Adrenal gland (tissue), 12 donors: ENCODE measurements around the gene PCNT. TPM values are rescaled to one million over a fixed set of nuclear protein-coding genes. Genes with fewer than 3 reads are reported as not detected.
A peak's percentile ranks its signal among the peaks of the same experiment; 100 is the strongest.

Experiments used
- DNase-seq, 7 donors: peaks; one replicate each; pipeline ENCODE4 v3.0.0-alpha.2; 2019 to 2020
- H3K27ac ChIP-seq, 5 donors: fragments of 200-600 bp; sonication (generic) in 4 of 5; 1 replicate in 3 of 5; 2 replicates in 2 of 5; pipeline versions ENCODE4 v1.5.1 to v1.8.0; 2016 to 2020; ENCODE audit warnings: mild to moderate bottlenecking in 1 of 5
- H3K27me3 ChIP-seq: fragments of 200-600 bp; 2 replicates; pipeline ENCODE4 v1.8.0; 2021
- H3K36me3 ChIP-seq, 2 donors: fragments of 200-600 bp; replicated peaks in 1 of 2; 1 replicate in 1 of 2; 2 replicates in 1 of 2; pipeline versions ENCODE4 v1.5.1 to v1.8.0; 2018 to 2022
- H3K4me1 ChIP-seq, 2 donors: fragments of 200-600 bp; replicated peaks in 1 of 2; 1 replicate in 1 of 2; 2 replicates in 1 of 2; pipeline versions ENCODE4 v1.5.1 to v1.8.0; 2018 to 2021
- H3K4me3 ChIP-seq, 4 donors: fragments of 200-600 bp; sonication (generic) in 3 of 4; one replicate each; pipeline ENCODE4 v1.5.1; 2016 to 2018
- H3K9me3 ChIP-seq, 3 donors: fragments of 200-600 bp; sonication (generic) in 1 of 3; replicated peaks in 1 of 3; 1 replicate in 2 of 3; 2 replicates in 1 of 3; pipeline versions ENCODE4 v1.5.1 to v1.8.0; 2016 to 2021
- CTCF ChIP-seq, 6 experiments: fragments of 450-650 bp in 4 of 6; fragments of 200-600 bp in 2 of 6; sonication (generic) in 1 of 6; IDR thresholded peaks; 1 replicate in 5 of 6; 2 replicates in 1 of 6; pipeline versions ENCODE4 v1.5.1 to v1.8.0; 2016 to 2021; ENCODE audit warnings: antibody characterized with exemption in 6 of 6, mild to moderate bottlenecking in 2 of 6, moderate library complexity in 1 of 6
- POLR2A ChIP-seq, 2 donors: fragments of 450-650 bp; IDR thresholded peaks; one replicate each; pipeline ENCODE4 v1.6.1; 2017; ENCODE audit warnings: antibody characterized with exemption in 2 of 2, mild to moderate bottlenecking in 2 of 2, moderate library complexity in 1 of 2
- WGBS, 4 donors: extraction: QIAGEN DNeasy Blood & Tissue Kit in 2 of 4; methylation state at CpG; one replicate each; pipeline versions ENCODE4 v1.1.5 to v1.1.7; 2013 to 2017; 5-methylcytosine and 5-hydroxymethylcytosine counted together
- intact Hi-C, 2 donors: fragments of 100-400 bp; cut with DNase I; formaldehyde crosslinking; loops; one replicate each; pipeline versions ENCODE4 v1.14.1 to v1.15.0; 2022 to 2023
- polyA plus RNA-seq, 3 donors: library from polyadenylated mRNA; stranded (reverse); fragments of 200-250 nt in 2 of 3; fragments of 350-450 nt in 1 of 3; fragmentation: Illumina TruSeq in 1 of 3; extraction: RNeasy Lipid Tissue Mini Kit (QIAGEN cat#74804) in 1 of 3; gene quantifications; one replicate each; pipeline ENCODE4 v1.2.3, GENCODE V29; 2013 to 2014
- total RNA-seq, 9 donors: library from RNA; depleted of rRNA in 4 of 9; stranded (reverse); fragments of >200 nt in 4 of 9; fragments of 120-200 nt in 1 of 9; fragmentation: NEBNext Ultra II Directional in 1 of 9; extraction: Animal tissue kit (Norgen Biotek cat#: 25700) in 1 of 9; gene quantifications; one replicate each; pipeline versions ENCODE4 v1.1.0 to v1.2.4, GENCODE V29; 2013 to 2023
- donor health status: healthy with polysubstance abuse.
- donor health status: Bipolar disorder and iron deficiency.
- donor health status: DM: yes; HTN: yes; CAD: no.
- donor health status: DM: no; HTN: no; CAD: no.
- donor health status: DM: no; HTN: no; CAD: no.
- donor health status: DM: yes; HTN: yes; CAD: no.

The PCNT gene
- total and polyA plus RNA-seq, 12 donors = 14.0 to 46.6 (median 30.4) TPM

- Histone ChIP-seq H3K36me3 (peaks cover 0 to 44% of the 10 kb centered on the region in 2 donors), H3K27me3 (no peaks in the 10 kb centered on the region), H3K4me3 (peak overlapping the region in 1 of 4 donors; percentile 83), H3K27ac (peak overlapping the region in 1 of 5 donors; percentile 96), H3K4me1 (peaks cover 18 to 51% of the 10 kb centered on the region in 2 donors), H3K9me3 (no peaks in the 10 kb centered on the region)
- WGBS, 4 donors = 81 to 100% (median 90%) methylated on average over 1 of the region's 1 CpG
- TF ChIP-seq CTCF (IDR thresholded peaks at IDR 0.05) = no peak
- TF ChIP-seq POLR2A (IDR thresholded peaks at IDR 0.05) = no peak
- DNase-seq = no peak
- intact Hi-C loops = no loop called here
Measured at GRCh38 chr21:46284733-46285132, 39.2 kb upstream of the PCNT start.

GRCh38 chr21:46285206-46285661, 38.7 kb upstream of the PCNT start, which contains the start of gene MCM3AP:
Gene MCM3AP, minus strand, starts transcription at chr21:46285611. Its CDS starts 325 bp downstream, at chr21:46285286.
- Histone ChIP-seq H3K9me3 (no peaks in the 10 kb centered on the region), H3K4me1 (peaks cover 18 to 51% of the 10 kb centered on the region in 2 donors), H3K27me3 (no peaks in the 10 kb centered on the region), H3K27ac (peak within 1 kb of the TSS; percentile 81 to 96 (median 94)), H3K4me3 (peak within 1 kb of the TSS; percentile 53 to 93 (median 80)), H3K36me3 (peaks cover 0 to 38% of the 10 kb centered on the region in 2 donors)
- no peak for DNase-seq
- intact Hi-C loops = no loop called here
- no peak for TF ChIP-seq CTCF (IDR thresholded peaks at IDR 0.05)
- no peak for TF ChIP-seq POLR2A (IDR thresholded peaks at IDR 0.05)
- WGBS, 4 donors = 24 to 33% (median 28%) methylated on average over 6 of the region's 6 CpGs

GRCh38 chr21:46285761-46286647, 38.0 kb upstream of the PCNT start, which contains the start of gene YBEY:
Gene YBEY, plus strand, starts transcription at chr21:46286342. Its CDS starts 572 bp downstream, at chr21:46286914.
- Histone ChIP-seq H3K36me3 (peaks cover 0 to 31% of the 10 kb centered on the region in 2 donors), H3K4me3 (peak within 1 kb of the TSS; percentile 53 to 93 (median 80)), H3K27me3 (no peaks in the 10 kb centered on the region), H3K4me1 (peaks cover 18 to 51% of the 10 kb centered on the region in 2 donors), H3K27ac (peak within 1 kb of the TSS; percentile 81 to 96 (median 94)), H3K9me3 (no peaks in the 10 kb centered on the region)
- WGBS, 4 donors = 0% methylated on average over 21 to 105 of the region's 105 CpGs
- TF ChIP-seq POLR2A (IDR thresholded peaks at IDR 0.05) = peak; percentile 28 to 63
- peak in 4 of 6 experiments; percentile 33 to 51 (median 42) for TF ChIP-seq CTCF (IDR thresholded peaks at IDR 0.05)
- DNase-seq = peak; percentile 88 to 92 (median 91)
- intact Hi-C loops = no loop called here

- H3K4me3 ChIP-seq = peak overlapping the region; percentile 53 to 93 (median 72)
- TF ChIP-seq CTCF (IDR thresholded peaks at IDR 0.05) (no peak), POLR2A (IDR thresholded peaks at IDR 0.05) (no peak)
- peaks cover 18 to 46% of the 10 kb centered on the region in 2 donors for H3K4me1 ChIP-seq
- peaks cover 0 to 28% of the 10 kb centered on the region in 2 donors for H3K36me3 ChIP-seq
- intact Hi-C loops = no loop called here
- WGBS, 4 donors = 0 to 1% (median 0%) methylated on average over 12 to 16 of the region's 16 CpGs
- no peaks in the 10 kb centered on the region for H3K27me3 ChIP-seq
- H3K27ac ChIP-seq = peak overlapping the region; percentile 81 to 96 (median 94)
- no peak for DNase-seq
- no peaks in the 10 kb centered on the region for H3K9me3 ChIP-seq
Measured at GRCh38 chr21:46286648-46287002, 37.3 kb upstream of the PCNT start.
